Left colon (tissue), 2 donors: ENCODE data around the gene CAMK2N1. TPM values are rescaled to one million over a fixed set of nuclear protein-coding genes. Genes with fewer than 3 reads are reported as not detected.

Experiments used
- ATAC-seq: fragments of 200-7000 bp; cut with Tn5 transposase; one replicate; pipeline ENCODE4 v1.9.1; 2020; ENCODE audit warnings: mild to moderate bottlenecking, moderate library complexity
- DNase-seq, 2 donors: peaks; one replicate each; pipeline ENCODE4 v3.0.0-alpha.2; 2020
- intact Hi-C, 2 donors: fragments of 100-400 bp; cut with DNase I in 1 of 2; cut with micrococcal nuclease in 1 of 2; formaldehyde crosslinking; loops; one replicate each; pipeline versions ENCODE4 v1.11.2 to v1.14.0; 2022; cut with DNase I, micrococcal nuclease
- total RNA-seq, 2 donors: library from RNA; stranded (reverse); fragmentation: NEBNext Ultra II Directional; extraction: Animal tissue kit (Norgen Biotek cat#: 25700); gene quantifications; one replicate each; pipeline ENCODE4 v1.2.1, GENCODE V29; 2021
- donor health status: DM: no; HTN: no; CAD: no.
- donor health status: DM: yes; HTN: yes; CAD: no.

Gene CAMK2N1
- total RNA-seq, 2 donors from 2014 or later, result 194 to 242 TPM

GRCh38 chr1:20483098-20483832, 2.7 kb downstream of the CAMK2N1 start:
- intact Hi-C loops, result no loop called here
- ATAC-seq, result no peak
- no peak for DNase-seq

DNA sequence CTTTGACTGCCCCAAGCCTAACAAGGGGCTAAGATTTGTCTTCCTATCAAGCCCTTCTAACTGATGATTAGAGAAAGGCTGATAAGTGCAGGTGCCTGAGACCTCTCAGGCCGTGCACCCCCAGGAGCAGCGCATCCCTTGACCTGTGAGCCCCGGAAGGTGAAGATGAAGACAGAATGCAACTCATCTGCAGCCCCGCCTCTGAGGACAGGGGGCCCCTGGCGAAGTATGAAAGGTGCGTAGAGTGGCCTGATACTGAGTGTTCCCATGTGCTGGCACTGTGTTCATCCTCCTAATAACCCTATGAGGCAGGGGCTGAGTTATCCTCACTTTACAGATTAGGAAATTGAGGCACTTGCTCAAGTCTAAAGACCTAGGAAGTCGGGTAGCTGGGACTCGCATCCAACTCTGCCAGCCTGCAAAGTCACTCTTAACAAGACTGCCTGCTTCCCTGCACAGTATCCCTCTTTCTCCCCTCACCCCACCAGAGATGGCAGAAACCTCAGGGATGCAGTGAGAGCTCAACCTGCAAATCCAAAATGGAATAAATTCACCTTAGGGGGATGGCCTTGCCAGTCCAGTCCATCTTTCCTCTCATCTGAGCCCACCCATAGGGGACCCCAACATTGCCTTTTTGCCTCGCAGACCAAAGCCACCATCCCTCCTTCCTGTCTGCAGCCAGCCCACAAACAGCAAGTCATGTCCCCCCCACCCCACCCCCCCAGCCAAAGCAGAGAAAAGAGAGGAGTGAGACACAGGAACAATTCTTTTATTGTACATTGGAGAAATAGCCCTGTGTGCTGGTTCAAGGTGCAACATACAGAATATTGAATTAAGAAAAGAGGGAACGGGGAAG, 4.1 kb downstream of the CAMK2N1 start:
- DNase-seq (peak in 1 of 2 donors; percentile 23), ATAC-seq (no peak)
- intact Hi-C loops, result no loop called here

DNA sequence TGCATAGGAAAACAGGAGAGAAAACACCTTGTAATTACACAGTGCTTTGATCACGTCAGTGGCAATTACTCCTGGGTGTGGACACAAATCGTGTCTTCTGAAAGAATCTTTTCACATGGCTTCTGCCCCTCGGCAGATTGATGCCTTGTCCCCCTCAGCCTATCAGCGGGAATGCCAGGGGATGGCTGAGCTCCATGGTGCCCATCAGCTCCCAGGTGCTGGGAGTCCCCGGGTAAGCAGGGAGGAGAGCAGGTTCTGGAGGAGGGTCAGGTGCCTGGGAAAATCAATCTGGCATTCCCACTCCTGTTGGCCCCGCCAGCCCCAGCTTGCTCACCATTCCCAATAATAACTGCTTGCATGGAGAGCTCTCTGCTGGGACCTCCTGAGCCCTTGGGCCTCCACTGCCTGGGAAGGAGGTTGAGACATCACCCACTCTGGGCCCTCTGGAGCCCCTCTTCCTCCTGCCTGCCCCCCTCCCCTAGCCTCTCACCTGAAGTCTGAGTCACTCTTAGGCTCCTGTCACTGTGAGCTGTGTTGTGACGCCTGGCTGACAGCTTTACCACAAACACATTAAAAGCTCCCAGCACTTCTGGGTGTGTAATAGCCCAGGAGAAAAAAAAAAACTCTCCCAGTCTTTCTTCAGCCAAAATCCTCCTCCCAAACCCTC, 4.9 kb downstream of the CAMK2N1 start:
- DNase-seq (peak; percentile 48 to 67), ATAC-seq (peak; percentile 41)
- intact Hi-C loops, result no loop called here

- DNase-seq (peak; percentile 56 to 65), ATAC-seq (peak; percentile 46)
- intact Hi-C loops, result no loop called here
Observed at GRCh38 chr1:20480243-20480944, 5.6 kb downstream of the CAMK2N1 start.

GRCh38 chr1:20479840-20480239, 6.2 kb downstream of the CAMK2N1 start:
- intact Hi-C loops, result no loop called here
- DNase-seq, result no peak
- ATAC-seq, result no peak

DNA sequence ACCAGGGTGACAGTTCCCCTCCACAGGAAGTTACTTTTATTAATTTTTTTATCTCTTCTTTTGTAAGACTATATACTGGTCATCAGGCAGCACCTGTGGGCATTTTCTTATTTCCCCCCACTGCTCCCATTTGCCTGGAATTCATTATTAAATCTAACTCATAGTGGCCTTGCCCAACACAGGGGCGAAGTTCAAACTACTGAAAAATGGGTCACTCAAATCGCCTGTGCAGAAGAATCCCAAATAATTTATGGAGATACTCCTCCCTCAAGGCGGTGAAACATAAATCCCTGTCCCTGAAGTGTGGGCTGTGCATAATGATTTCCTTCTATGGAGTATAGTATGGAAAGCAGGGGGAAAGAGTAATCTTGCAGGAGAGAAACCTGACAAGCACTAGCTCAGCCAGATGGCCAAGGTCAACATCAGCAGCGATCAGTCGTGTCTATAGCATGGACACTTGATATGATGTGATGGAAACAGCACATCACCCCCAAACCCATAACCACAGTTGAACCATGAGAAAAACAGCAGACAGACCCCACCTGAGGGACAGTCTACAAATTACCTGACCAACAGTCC, 7.9 kb downstream of the CAMK2N1 start:
- intact Hi-C loops, result no loop called here
- DNase-seq, result no peak
- ATAC-seq, result no peak

DNA sequence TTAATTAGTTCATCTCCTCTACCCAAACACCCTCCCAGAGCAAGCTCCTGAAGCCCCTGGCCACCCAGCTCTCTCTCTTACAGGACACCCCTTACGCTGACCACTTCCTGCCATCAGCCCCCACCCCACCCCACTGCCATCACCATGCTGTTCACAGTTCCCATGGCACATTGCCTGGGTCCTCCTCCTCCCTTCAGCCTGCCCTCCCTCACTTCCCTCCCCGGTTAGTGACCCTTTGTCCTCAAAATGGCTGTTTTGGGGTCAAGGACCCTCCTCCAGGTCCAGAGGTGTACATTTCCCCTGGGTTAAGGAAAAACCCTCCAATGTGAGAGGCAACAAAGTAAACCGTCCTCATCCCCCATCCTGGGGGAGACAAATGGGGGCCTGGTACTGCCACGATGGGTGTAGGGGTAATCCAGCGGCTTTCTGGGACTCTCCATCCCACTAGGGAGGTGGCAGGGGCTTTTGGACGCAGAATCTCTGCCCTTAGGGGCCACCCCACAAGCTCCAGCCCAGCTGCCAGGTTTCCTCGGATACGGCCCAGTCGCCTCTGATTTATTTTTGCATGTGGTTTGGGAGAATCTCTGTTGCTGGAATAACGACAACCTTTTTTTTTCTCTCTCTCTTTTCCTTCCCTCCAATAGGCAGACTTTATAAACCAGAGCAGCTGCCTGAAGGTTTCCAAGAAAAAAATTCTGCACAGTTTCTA, 8.5 kb downstream of the CAMK2N1 start:
- DNase-seq, result no peak
- no peak for ATAC-seq

GRCh38 chr1:20476265-20477038, 9.6 kb downstream of the CAMK2N1 start:
- intact Hi-C loops, result no loop called here
- ATAC-seq (peak; percentile 77), DNase-seq (peak; percentile 96 to 97)

More for the DNA sequence above, 8.5 kb downstream of the CAMK2N1 start:
- intact Hi-C loops, result no loop called here

DNA sequence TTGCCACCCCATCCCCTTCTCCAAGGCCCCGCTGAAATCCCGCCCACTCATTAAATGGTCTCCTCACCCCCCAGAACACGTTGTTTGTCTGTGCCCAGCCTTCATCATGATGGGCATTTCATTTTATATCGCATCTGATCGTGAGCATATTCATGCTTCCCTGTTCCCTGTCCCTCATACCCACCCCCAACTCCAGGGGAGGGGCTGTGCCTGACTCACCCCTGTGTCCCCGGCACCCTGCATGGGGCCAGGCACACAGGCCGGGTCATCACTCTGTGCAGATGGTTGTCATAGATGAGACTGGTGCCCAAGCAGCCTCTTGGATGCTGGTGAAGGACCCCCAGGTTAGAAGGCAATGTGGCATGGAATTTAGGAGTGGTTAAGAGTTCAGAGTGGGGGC, 11.0 kb downstream of the CAMK2N1 start:
- ATAC-seq, result peak; percentile 16
- intact Hi-C loops, result no loop called here
- peak in 1 of 2 donors; percentile 66 for DNase-seq

GRCh38 chr1:20474333-20474975, 11.6 kb downstream of the CAMK2N1 start:
- ATAC-seq (no peak), DNase-seq (no peak)
- intact Hi-C loops, result no loop called here

- intact Hi-C loops, result no loop called here
- ATAC-seq (no peak), DNase-seq (no peak)
Observed at GRCh38 chr1:20473894-20474293, 12.1 kb downstream of the CAMK2N1 start.

DNA sequence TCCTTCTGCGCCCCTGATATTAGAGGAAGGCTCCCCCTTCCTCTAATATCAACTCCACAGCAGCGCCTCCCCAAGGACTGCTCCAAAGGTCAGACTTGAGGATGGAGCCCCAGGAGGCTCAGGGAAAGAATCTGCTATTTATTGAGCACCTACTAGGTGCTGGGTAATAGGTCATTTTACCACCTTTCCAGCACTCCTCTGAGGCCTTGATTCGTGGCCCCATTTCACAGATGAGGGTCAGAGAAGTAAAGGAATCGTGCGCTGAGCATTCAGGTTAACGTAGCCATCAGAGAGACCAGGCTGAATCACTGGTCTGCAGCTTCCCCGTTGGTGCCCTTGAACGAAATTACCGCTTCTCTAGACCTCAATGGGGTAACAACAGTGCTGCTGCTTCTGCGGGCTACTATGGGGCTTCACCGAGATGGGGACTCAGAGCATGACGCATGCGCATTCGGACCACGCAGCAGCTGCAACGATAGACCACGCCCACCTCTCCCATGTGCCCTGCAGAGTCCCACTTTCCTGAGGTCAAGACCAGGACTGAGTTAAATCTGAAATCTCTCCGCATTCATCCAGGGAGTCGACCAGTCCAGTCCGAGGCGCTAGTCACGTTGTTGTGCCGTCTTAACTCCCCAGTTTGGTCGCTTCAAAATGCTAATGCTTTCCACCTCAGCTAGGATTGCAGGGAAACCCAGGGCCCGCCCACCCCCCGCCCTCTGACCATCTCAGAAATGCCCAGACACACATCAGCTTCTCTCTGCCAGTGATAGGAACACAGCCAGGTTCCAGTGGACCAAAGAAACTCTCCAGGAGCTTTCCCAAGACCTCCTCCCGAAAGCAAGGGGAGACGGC, 12.9 kb downstream of the CAMK2N1 start:
- no peak for ATAC-seq
- intact Hi-C loops, result no loop called here
- peak; percentile 81 to 84 for DNase-seq

GRCh38 chr1:20472121-20472520, 13.9 kb downstream of the CAMK2N1 start:
- ATAC-seq (no peak), DNase-seq (no peak)
- intact Hi-C loops, result no loop called here

- intact Hi-C loops, result no loop called here
- ATAC-seq (peak; percentile 89), DNase-seq (peak; percentile 61 to 69)
Observed at GRCh38 chr1:20470194-20470593, 15.8 kb downstream of the CAMK2N1 start.

- intact Hi-C loops, result no loop called here
- ATAC-seq (no peak), DNase-seq (no peak)
Observed at GRCh38 chr1:20469406-20470076, 16.5 kb downstream of the CAMK2N1 start.
